Smooth muscle cell of the brain vasculature (primary cell): ENCODE results near the gene VAC14.
"Not testable (repeated sequence)": the region's sequence is repeated elsewhere in the genome, so short reads cannot be mapped to it uniquely, and the experiment has no call there.

ENCODE experiments used
- DNase-seq: peaks from one replicate; pipeline ENCODE4 v3.0.0-alpha.2; 2012; ENCODE audit warnings: low read depth, low spot score

Gene VAC14

DNA sequence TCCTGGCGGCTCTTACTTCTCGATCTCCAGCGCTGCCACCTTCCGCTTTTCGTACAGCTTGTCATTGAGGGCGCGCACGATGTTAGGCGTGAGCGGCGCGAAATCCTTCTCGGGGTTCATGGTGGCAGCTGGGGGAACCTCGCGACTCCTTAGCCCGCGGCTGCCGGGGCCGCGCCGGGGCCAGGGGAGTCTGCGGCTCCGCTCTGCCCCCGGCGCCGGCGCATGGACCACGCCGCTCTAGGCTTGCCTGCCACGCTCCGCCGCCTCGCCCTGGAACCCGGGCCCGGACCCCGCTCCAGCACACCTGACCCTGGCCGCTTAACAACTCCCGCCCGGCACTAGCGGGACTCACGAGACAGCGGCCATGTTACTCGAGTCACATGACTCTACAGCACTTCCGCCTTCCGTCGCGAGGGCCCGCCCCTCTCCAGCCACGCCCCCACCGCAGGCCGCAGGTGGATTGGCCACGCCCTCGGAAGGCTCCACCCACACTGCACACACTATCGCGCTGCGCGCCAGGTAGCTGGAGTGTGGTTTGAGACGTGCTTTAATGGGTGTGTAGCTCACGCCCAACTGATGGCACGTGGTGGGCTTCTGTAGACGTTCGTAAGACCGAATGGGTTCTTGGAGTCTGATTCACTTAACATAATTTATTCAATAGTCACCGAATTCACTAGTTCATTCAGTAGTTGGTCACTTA lies at the start of gene VAC14:
Gene VAC14, minus strand, starts transcription at position 378 of the 700 bp plus-strand sequence. Its CDS starts 258 bp downstream, at position 120.
- DNase-seq, result peak; percentile 45

DNA sequence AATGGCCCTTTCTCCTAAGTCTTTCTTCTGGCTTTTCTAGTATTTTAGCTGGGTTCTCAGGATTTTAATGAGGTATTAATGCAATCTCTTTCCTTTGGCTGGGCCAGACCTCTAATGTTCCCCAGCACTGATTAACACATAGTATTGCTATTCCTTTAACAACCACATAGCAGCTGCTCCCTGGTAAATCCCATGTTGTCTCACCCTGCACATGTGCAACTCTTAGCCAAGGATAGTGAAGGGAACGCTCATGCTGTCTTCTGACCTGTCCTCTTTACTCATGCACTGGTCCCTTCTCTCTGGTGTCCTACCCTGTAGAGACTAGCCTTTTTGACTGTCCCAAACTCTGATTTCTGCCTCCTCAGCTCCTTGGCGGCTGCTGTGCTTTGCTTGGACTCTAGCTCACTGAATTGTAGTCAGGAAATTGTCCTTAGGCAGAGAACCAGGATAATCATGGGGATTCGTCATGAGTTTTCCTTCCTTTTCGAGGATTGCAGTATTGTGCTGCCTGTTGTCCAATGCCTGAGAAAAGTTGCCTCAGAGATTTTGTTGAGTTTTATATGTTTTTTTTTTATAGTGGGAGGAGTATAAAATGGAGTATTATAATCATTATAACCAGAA lies 22.6 kb upstream of the VAC14 start:
- not testable (repeated sequence) for DNase-seq

DNA sequence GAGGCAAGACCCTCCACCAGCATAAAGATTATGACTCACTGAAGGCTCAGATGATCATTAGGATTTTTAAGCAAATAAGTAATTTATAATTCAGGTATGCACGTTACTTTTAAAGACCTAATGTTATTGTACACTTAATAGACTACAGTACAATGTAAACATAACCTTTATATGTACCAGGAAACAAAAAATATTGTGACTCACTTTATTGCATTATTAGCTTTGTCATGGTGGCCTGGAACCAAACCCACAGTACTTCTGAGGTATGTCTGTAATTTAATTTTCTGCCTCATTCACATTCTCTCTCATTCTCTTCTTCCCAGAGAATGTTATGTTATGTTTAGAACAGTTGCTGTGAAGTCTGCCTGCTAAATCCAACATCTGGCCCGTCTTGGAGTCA lies 21.8 kb upstream of the VAC14 start:
- not testable (repeated sequence) for DNase-seq

DNA sequence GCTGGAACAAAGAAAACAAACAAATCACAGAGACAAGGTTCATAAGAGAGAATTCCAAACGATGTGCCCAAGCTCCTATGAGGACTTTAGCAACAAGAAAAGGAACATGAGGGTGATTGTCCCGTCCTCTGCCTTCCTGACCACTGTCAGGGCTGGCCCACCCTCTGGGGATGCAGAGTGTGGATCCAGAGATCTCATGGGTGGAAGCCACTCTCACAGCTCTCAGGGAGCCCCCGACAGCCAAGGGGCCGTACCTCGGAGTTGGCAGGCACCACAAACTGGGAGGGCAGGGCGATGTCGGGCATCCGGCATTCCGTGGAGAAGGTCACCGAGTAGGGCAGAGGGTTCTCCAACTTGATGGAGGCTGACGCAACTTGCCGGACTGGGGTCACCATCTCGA lies 17.1 kb upstream of the VAC14 start:
- DNase-seq, result not testable (repeated sequence)

DNA sequence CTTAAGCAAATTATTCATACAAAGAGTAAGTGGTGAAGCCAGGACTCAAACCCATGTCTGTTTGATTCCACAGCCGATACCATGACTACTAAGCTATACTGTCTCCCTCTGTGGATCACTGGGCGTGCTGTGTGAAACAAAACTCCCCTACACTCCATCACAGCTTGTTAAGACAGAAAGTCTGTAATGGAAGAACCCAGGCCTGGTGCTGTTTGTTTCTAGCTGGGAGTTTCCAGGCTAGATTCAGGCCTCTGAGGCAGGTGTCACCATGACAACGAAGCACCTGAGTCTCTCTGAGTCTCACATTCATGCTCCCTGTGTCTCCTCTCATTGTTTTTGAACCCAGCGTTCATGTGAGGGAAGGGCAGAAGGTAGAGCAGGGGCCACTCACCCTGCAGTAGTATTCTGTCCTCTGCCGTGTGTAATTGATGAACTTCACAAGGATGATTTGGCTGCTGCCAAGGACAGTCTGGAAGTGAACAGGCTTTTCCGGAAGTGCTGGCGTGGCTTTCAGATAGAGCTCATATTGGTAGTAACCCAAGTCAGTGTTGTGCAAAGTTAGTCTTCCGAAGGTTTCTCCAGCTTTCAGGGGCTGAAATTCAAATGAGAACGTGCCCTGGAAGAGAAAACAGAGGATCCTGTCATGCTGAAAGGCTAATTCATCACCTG lies 8.6 kb upstream of the VAC14 start:
- DNase-seq, result no peak

DNA sequence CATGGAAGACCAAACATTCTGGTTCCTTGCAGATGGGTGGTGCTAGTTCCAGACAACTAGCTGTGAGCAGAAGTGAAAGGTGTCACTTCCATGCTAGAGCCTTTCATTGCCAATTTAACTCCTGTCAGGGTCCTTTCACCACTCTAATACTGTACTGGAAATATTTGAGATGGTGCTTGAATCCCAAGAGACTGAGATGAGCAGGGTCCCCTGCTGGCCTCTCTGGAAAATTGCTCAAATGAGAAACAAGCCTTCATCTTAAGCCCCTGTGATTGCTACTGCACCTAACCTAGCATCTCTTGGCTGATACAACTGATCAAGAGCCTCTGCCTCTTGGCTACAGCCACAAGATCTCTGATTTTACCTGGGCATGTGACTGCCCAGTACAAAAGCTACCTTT lies 7.4 kb upstream of the VAC14 start:
- DNase-seq, result no peak

DNA sequence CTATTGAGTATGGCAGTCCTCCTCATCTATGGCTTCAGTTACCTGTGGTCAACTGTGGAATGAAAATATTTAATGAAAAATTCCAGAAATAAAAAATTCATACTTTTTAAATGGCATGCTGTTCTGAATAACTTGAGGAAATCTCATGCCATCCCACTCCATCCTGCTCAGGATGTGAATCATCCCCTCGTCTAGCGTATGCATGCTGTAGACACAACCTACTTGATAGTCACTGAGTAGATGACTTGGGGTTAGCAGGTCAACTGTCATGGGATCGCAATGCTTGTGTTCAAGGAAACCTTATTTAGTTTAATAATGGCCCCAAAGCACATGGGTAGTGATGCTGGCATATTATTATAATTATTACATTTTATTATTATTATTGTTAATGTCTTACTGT lies 4.8 kb upstream of the VAC14 start:
- DNase-seq, result no peak

DNA sequence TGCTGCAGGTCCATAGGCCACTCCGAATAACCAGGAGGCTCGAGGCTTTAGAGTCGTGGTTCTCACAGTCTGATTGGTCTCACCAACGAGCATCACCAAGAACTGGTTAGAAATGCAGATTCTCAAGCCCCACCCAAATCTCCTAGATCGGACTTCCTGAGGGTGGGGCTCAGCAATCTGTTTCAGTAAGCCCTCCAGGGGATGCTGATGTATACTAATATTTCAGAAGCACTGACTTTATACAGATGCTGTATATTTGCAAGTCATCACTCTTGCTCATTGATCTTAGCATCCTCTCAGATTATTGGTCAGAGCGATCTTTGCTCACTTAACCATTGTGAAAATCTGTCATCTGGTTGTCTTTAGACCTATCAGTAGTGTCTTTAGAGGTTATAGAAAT lies 4.4 kb upstream of the VAC14 start:
- no peak for DNase-seq

DNA sequence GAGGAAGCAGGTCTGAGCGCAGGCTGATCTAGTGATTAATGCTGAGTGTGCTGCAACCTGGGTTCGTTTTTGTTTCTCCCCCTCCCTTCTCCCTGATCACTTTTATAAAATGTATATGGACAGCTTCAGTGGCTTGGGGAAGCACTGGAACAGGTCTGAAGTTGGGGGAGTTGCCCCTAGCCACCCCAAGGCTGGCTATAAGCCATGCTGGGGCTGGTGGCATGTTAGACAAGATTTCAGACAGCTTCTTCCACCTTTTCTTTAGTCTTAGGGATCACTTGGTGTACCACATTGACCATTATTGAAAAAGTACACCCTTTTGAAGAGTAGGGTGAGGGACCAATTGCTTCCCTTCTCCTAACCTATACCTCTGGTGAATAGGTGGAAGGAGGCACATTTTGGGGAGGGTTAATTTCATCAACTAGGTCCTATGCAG lies 3.8 kb upstream of the VAC14 start:
- DNase-seq, result no peak

DNA sequence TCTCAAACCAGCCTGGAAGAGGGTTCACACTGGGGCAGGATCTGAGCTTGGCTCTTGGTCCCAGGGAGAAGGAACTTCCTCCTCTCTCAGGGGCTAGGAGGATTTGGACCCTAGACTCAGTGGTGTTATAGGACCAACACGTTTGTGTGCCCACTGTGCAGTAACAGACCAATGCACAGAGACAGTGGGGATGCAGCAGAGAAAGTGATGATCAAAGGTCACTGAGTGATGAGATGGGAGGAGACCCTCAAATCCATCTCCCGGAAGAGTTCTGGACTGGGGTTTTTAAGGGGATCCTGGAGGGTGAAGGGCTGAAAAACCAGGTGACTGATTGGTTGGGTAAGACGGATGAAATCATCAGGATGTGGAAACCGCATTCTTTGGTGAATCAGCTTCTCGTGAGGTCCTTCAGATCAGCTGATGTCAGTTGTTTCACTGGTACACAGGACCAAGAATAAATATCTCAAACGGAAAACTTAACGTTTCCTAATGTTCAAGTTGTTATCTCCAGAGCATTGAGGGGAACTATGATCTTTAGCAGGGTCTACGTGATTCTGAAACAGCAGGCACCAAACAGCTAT lies 3.3 kb upstream of the VAC14 start:
- DNase-seq, result no peak

DNA sequence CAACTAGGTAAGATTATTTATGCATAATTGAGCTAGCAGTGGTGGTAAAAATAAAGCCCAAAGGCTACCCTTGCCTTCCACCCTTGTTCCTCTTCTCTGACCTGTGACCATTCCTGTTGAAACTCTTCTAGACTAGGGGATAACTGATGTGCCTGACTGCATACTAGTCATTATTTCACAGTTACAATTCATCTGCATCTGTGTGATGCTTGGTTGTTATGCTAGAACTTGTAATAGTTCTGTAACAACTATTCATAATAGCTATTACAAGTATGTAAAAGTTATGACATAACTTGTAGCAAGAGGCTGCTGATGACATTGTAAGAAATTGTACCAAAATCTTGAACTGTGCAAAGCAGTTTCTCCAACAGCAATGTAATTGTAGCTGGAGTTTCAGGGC lies 2.4 kb upstream of the VAC14 start:
- no peak for DNase-seq

DNA sequence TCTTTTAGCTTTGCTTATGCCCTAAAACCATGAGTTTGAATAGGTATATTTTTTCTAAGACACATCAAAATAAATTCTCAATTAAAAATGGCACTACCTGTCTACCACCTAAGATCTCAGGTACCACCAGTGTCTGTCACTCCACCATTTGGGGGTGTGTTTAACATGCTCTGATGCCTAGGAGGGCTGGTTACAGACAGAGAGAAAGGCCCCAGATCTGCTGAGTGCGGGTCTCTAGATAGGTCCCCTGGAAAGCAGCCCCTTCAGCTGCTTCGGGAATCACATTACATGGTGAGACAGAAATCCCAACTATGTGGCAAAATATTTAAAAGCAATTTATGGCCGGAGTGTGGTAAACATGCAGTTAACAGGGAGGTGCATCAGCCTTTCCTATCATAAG lies 653 bp upstream of the VAC14 start:
- DNase-seq, result no peak

DNA sequence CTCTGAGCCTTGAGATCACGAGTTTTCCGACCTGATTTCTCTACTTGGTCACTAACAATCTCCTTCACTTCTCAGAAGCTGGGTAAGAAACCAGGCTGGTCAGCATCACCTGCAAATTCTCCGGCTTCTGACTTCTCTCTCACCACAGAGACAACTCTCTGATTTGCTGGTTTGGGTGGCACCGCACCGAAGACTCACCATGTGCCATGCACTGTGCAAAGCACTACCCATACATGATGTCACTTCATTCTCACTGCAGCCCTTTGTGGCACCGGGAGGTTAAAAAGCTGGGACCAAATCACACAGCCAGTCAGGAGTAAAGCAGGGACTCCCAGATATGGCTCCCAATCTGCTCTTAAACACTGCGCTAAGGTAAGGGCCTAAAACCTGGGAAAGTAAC lies 647 bp downstream of the VAC14 start:
- DNase-seq, result no peak

DNA sequence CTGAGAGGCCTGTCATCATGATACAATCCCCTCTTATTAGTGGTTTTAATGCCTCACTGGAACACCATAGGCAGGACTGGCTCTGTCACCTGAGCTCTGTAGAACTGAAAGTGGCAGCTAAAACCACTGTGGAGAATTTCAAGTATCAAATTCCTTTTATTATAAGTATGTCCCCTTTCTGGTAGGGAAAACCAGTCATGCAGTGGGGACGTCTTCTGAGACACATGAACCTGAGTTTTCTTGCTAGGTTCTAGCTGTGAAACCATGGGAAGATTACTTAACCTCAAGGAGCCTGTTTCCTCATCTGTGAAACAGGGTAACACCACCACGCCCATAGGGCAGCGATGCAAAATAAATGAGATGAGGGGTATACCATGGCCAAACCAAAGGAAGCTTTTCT lies 4.7 kb downstream of the VAC14 start:
- DNase-seq, result no peak

DNA sequence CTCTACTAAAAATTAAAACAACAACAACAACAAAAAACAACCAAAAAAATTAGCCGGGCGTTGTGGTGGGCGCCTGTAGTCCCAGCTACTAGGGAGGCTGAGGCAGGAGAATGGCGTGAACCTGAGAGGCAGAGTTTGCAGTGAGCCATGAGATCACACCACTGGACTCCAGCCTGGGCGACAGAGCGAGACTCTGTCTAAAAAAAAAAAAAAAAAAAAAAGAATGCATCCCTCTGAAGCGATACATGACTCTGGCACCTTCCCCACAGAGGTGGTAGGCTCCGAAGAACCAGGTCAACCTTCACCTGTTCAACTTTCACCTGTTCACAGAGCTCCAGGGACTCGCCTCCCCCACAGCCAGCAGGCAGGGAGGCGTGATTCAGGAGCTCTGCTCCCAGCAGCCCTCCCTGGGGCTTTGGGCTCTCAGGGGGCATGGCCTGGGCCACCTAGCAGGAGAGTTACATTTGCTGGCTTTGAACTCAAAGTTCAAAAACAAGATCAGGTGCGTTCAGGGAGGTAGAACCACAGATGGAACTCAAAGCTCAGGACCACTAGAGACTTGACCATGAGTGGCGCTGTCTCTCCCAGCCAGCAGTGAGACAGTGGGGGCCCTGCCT lies 5.6 kb downstream of the VAC14 start:
- no peak for DNase-seq

DNA sequence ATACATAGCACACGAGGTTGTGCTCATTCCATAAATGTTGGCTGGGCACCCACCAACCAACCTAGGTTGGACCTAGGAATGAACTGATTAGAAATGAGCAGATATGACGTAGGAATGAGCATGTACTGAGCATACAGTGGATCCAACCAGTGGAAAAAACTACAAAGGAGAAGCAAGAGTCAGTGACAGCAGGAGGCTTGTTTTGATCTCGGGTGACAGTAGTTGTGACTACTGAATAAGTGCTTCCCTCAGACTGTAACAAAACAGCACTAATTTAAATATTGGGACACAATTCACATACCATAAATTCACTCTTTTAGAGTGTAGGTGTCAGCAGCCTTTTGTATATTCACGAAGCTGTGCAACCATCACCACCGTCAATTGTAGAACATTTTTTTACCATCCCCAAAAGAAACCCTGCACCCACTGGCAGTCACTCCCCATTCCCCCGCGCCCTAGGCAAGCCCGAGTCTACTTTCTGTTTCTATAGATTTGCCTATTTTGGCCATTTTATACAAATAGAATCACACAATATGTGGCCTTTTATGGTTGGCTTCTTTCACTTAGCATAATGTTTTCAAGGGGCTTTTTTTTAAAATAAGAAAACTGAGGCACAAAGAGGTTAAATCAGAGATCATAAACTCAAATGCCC lies 7.0 kb downstream of the VAC14 start:
- no peak for DNase-seq

DNA sequence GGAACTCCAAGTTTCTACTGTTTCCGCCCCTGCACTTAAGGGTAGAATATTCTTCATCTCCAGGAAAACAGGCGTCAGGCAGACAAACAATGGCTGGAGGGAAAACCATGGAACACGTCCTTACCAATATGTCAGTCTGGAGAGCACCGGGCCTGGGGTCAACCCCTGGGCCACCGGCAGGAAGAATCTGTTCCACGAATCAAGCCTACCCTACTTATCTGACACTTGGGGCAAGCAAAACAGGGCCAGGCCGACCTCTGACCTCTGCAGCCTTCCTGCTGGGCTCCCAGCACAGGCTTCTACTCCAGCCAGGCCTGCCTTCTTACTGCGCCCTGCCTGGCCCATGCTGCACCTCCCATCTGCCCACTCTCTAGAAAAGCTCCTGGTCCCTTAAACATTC lies 10.1 kb downstream of the VAC14 start:
- no peak for DNase-seq

DNA sequence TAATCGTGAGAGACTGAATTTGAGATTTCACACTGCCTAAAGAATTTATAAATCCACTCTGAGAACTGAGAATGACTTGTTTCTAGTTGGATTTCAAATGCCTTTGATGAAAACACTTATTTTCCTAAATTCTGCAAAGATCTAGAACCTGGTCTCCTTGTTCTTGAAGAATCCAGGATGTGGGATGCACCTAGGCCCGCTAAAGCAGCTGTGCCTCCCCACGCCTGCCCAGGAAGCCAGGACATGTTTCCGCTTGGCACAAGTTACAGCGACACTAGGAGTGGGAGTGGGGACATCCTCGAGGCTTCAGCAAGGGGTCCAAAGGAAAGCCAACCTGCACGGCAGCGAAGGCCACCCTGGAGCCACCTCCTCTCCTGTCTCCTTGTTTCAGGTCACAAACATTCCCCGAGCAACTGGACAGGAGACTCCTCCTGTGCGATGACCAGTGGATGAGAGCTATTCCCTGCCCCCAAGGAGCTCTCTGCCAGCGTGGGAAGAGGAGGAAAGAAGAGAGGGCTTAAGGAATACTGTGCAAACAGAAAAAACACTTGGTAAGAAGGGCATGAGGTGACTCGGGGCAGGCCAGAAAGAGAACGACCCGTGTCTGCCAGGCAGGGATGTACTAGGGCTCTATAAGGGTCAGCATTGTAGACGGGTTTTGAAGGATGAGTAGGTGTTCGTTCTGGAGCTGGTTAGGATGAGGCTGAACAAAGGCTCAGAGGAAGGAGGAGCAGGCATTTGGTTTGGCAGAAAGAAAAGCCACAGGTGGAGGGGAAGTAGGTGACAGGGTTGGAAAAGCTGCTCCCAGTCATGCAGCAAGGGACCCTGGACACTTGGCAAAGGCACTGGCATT lies 11.1 kb downstream of the VAC14 start:
- no peak for DNase-seq

DNA sequence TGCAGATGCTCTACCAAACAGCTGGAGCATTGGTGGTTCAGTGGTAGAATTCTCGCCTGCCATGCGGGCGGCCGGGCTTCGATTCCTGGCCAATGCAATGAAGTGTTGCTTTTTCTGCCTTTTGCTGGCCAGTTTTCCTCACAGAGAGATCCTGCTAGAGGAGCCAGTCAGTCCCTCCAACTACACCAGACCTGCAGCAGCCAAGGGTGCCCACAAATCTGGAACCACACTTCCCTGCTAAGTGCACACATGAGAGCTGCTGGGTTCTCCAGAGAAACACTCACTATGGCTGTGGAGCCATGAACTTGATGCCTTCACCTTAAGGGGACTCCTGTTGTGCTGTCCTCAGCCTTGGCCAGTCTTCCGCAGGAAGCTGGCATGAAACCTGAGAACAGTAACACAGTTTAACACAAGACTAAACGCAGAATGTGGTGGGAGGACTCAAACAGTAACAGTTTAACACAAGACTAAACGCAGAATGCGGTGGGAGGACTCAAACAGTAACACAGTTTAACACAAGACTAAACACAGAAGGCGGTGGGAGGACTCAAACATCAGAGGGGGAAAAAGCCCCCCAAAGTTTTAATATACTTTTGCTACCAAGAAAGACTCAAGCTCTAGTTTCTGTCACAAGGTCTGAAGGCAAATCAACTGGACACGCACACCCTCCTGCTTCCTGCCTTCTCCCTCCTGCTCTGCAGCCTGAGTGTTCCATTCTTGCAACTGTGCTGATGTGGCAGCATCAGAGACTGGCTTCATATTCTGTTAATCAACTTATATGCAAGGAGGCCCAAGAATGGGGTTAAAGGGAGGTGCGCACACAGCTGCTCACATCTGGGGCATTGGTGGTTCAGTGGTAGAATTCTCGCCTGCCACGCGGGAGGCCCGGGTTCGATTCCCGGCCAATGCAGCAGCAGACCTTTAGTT lies 12.0 kb downstream of the VAC14 start:
- no peak for DNase-seq
